Stimulated activated CD4-positive, alpha-beta T cell treated with anti-CD3 and anti-CD28 coated beads, Interleukin-1b, Interleukin-23, amount 100 ng/mL, for 48 hours (primary cell): ENCODE data around the gene MACROD2.
"Not testable (repeated sequence)": the region's sequence is repeated elsewhere in the genome, so short reads cannot be mapped to it uniquely, and the experiment has no call there.

Experiments used
- DNase-seq: peaks from one replicate; pipeline ENCODE4 v3.0.0-alpha.2; 2020

The MACROD2 gene

DNA sequence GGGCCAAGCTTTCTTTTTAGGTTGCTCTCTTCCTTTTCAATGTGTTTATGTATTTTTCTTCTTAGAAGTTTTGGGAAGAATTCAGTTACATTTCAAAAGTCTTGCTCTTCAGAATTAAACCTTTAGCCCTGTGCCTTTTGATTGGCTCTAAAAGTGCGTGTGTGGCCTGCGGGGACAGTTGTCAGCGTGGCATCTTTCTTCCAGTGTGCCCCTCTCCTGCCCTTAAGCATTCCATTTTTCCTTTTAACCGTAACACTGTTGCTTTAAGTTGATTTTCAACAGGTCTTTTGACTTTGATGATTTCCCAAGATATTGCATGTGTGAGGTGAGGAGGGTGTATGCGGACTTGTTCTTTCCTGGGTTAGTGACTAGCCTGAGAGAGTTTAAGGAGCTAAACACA, 1341.2 kb downstream of the MACROD2 start:
- DNase-seq: no peak

GRCh38 chr20:15339264-15339663, 1343.9 kb downstream of the MACROD2 start:
- DNase-seq: no peak

DNA sequence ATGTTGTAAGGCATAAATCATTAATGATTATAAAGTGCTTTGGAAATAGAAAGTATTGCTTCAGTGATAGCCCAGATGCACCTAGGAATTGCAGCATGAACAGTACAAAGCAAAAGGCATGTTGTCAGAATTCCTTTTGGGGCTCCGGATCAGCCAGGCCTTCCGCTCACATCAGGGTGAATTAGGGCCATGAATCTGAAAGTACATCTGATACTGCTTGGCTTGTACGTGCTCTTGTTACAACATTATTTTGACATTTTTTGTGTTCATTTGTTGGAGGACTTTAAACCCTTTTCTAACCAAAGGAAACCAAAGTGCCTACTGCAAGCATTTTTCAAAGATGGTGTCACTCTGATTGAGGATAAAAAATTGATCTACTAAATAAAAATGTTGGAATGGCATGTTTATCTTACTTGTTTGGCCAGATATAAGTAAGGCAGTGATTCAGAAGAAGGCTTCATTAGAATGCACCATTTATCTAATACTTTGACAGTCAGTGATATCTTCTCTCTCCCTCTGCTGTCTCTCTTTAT, 1347.7 kb downstream of the MACROD2 start:
- no peak for DNase-seq

DNA sequence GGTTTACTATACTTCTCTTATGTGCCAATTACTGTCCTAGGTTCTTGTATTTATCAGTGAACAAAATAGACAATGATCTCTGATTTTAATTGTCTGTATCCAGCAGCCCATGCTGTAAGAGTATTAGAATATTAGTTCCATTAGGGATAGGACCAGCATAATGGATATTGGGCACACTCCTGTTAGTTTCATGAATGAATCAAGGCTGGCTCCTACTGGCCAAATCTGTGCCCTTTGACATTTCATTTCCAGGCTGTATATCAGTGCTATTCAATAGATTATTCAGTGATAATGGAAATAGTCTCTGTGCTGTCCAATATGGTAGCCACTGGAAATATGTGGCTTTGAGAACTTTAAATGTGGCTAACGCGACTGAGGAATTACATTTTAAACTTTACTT, 1350.0 kb downstream of the MACROD2 start:
- DNase-seq: no peak

GRCh38 chr20:15346657-15347280, 1351.5 kb downstream of the MACROD2 start:
- no peak for DNase-seq

- DNase-seq: no peak
Observed at GRCh38 chr20:15359056-15359455, 1363.7 kb downstream of the MACROD2 start.

DNA sequence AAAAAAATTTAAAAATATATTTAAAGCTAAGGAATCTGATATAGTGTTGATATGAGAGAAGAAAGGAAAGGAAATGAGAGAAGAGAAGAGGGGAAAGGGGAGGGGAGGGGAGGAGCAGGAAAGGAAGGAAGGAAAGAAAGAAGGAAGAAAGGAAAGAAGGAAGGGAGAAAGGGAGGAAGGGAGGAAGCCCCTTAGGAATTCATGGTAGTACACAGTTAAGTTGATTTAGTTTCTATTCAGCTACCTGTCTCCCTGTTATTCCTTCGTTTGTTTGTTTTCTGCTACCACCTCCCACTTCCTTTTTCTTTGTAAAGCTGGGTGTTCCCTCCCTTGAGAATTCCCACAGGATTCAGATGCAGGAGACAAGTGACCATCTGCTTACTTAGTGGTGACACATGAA, 1367.5 kb downstream of the MACROD2 start:
- DNase-seq: no peak

DNA sequence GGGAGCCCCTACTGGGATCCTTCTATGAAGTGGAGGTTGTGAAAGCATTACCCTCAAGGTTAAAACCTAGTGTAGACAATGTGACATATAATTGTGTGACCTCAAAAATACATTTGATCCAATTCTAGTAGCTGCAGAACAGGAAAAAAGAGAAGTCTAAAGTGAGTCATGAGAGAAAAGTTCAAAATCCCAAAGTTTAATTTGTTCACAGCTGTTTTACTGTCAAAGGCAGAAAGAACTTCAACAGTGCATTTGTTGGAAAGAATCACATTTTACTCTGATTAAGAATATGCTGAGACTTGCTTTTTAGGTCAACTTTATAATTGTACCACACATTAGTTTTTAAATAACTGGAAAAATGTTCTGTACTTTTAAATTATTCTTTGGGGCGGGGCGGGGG, 1369.5 kb downstream of the MACROD2 start:
- no peak for DNase-seq

DNA sequence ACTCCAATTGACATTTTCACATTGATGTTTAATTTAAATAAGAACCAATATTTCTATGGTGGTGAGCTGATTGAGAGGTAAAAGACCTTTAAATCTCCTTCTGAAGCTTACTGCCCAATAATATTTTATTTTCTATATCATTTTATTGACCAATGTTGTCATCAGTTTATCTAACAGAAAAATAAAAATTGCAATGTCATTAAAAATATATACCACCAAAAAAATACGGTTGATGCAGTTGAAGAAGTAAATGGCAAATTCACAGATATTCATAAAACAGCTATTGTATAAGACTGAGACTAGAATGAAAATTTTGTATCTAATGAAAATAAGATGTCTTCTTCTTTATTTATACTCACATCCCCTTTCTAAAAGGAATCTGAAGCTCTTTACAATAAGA, 1375.1 kb downstream of the MACROD2 start:
- no peak for DNase-seq

DNA sequence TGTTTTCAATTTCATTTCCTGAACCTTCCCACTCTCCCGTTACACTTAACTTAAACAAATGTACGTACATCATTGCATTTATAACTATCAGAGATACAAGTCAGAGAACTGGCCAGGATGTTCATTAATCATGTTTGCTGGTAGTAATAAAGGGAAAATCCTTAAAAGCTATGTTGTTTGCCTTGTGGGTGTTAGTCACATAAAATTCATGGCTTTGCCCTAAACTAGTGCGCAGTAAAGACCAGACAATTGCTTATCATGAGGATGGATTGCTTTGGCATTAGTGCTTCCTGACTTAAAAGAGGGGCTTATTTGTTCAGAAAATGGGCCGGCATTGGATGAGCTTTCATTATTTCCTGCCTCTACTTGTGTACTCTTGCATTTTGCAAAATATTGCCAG, 1379.4 kb downstream of the MACROD2 start:
- no peak for DNase-seq

GRCh38 chr20:15375836-15376235, 1380.5 kb downstream of the MACROD2 start:
- no peak for DNase-seq

GRCh38 chr20:15377603-15378002, 1382.3 kb downstream of the MACROD2 start:
- DNase-seq: not testable (repeated sequence)

DNA sequence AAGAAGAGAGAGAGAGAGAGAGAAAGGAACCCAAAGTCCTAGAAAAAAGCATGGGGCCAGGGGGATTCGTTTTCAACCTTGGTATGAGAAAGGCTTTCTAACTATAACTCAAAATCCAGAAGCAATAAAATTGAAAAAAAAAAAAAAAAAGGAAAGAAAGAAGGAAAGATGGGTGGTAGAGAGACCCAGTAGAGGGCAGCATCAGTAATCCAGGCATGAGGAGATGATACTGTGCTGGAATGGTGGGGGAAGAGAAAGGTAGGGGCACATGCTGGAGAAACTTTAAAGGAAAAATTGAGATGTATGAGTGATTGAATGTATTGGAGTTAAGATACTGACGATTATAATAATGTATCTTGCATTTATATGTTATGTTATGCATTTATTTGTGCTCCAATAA, 1382.8 kb downstream of the MACROD2 start:
- DNase-seq: no peak

DNA sequence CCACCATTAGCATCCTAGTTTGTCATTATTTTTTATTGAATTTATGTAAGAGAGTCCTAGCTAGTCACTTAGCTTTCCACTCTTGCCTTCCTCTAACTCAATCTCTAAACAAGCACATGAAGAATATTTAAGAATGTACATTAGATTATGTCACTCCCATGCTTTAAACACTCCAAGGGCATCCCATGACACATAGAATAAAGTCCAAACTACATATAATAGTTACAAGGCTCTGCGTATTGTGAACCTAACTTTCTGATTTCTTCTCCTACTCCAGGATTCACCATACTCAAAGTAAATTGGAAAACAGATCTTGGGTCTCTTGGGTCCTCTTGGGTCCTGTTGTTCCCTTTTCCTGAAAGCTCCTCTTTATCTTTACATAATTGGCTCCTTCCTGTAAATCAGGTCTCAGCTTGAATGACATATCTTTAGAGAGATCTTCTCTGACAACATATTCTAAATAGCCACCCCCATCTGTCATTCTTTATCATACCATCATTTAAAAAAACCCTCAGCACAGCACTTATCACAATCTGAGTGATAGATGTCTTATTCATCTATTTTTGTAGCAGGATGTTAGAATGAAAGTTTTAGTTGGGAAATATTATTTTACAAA, 1384.5 kb downstream of the MACROD2 start:
- no peak for DNase-seq

- no peak for DNase-seq
Observed at GRCh38 chr20:15380770-15381169, 1385.5 kb downstream of the MACROD2 start.

DNA sequence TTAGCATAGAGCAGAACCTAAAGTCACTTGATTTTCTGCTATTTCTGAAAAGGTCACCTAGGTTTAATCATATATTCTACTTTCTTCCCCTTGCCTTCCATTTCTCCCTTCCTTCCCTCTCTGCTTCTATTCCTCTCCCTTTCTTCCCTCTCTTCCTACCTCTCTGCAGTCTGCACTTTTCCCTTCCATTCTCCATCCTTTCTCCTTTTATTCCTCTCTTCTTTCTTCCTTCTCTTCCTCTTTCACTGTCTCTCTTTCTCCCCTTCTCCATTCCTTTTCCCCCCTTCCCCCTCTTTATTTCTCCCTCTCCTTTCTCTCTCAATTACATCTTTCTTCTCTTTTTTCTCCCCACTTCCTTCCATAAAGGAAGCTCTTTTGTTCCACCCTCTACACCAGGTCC, 1391.9 kb downstream of the MACROD2 start:
- no peak for DNase-seq

- DNase-seq: no peak
Observed at GRCh38 chr20:15395457-15395856, 1400.1 kb downstream of the MACROD2 start.

- DNase-seq: no peak
Observed at GRCh38 chr20:15396026-15396425, 1400.7 kb downstream of the MACROD2 start.

- DNase-seq: no peak
Observed at GRCh38 chr20:15396900-15397299, 1401.6 kb downstream of the MACROD2 start.

GRCh38 chr20:15399781-15400180, 1404.5 kb downstream of the MACROD2 start:
- no peak for DNase-seq

GRCh38 chr20:15406072-15406471, 1410.8 kb downstream of the MACROD2 start:
- no peak for DNase-seq

DNA sequence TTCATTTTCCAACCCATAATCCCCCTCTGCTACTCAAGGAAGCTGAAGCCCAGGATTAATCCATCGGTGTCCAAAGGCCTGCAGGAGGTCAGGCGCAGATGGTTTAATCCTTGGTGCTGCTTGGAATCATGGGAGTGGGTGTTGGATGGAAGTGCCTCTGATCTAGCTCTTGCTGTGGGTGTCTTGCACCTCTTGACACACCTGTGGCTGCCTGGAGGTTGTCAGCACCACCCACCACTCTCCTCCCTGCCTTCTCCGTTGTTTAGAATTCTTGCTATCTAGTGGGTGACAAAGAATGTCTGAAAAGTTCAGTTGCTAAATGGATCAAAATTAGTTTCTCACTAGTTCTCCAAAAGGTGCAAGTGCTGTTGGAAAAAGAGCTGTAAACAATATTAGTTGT, 1416.5 kb downstream of the MACROD2 start:
- no peak for DNase-seq

- DNase-seq: no peak
Observed at GRCh38 chr20:15415908-15416307, 1420.6 kb downstream of the MACROD2 start.

GRCh38 chr20:15419856-15420255, 1424.5 kb downstream of the MACROD2 start:
- DNase-seq: no peak

GRCh38 chr20:15422966-15423365, 1427.7 kb downstream of the MACROD2 start:
- DNase-seq: no peak
